ENCODE data around the gene ATP2A3. TPM values are rescaled to one million over a fixed set of nuclear protein-coding genes. Genes with fewer than 3 reads are reported as not detected.

ATP2A3 gene
- total and polyA plus RNA-seq, 2 donors (not counting 3 experiments of a cell fraction or from before 2014, with no cell fraction given), result 0.37 to 0.55 TPM

GRCh38 chr17:3951003-3951402, 13.2 kb downstream of the ATP2A3 start:
- TF ChIP-seq MAX (IDR thresholded peaks at IDR 0.05; ENCODE audit: insufficient read depth, insufficient read length), result no peak
- no peak for TF ChIP-seq EZH2 (IDR thresholded peaks at IDR 0.05; ENCODE audit: borderline replicate concordance, low read depth, low read length, severe bottlenecking)
- TF ChIP-seq GATA2 (IDR thresholded peaks at IDR 0.05; ENCODE audit: insufficient read depth, insufficient read length, low read depth, low read length), result no peak
- no peak for TF ChIP-seq CTCF (IDR thresholded peaks at IDR 0.05; ENCODE audit: extremely low read depth in 1 of 2, insufficient read depth in 1 of 2, low read depth in 1 of 2, low read length in 2 of 2)
- TF ChIP-seq MYC (IDR thresholded peaks at IDR 0.05; ENCODE audit: low read depth, low read length), result no peak
- TF ChIP-seq FOS (IDR thresholded peaks at IDR 0.05; ENCODE audit: borderline replicate concordance, insufficient read depth, low read length), result no peak
- TF ChIP-seq POLR2A (IDR thresholded peaks at IDR 0.05; ENCODE audit: low read depth, low read length), result no peak
- TF ChIP-seq JUN (IDR thresholded peaks at IDR 0.05; ENCODE audit: borderline replicate concordance, insufficient read depth, insufficient read length, low read depth), result no peak
- no peak for TF ChIP-seq POLR2AphosphoS5 (IDR thresholded peaks at IDR 0.05; ENCODE audit: insufficient read depth, low read depth, low read length)
- Histone ChIP-seq H4K20me1 (replicated peaks; ENCODE audit: control insufficient read depth, extremely low read depth, insufficient read depth, low read length) (no peaks in the 10 kb centered on the region), H3K27me3 (ENCODE audit: control insufficient read depth in 2 of 2, insufficient read depth in 2 of 2, low read length in 2 of 2) (no peaks in the 10 kb centered on the region), H3K4me3 (replicated peaks in 1 of 3; ENCODE audit: insufficient read depth in 1 of 3, low read depth in 1 of 3, low read length in 3 of 3) (no peak overlapping the region), H3K27ac (ENCODE audit: insufficient read depth, low read depth, low read length) (no peak overlapping the region), H3K9me1 (replicated peaks; ENCODE audit: control insufficient read depth, extremely low read depth, insufficient read depth, low read length) (no peaks in the 10 kb centered on the region), H3K79me2 (ENCODE audit: control insufficient read depth, insufficient read depth, low read length) (no peaks in the 10 kb centered on the region), H3K4me2 (ENCODE audit: insufficient read depth, low read length) (no peak overlapping the region), H3K9me3 (replicated peaks; ENCODE audit: control insufficient read depth, insufficient read depth, low read length) (no peaks in the 10 kb centered on the region), H3K9ac (replicated peaks; ENCODE audit: extremely low read depth, insufficient read depth, low read length) (no peak overlapping the region), H2AFZ (ENCODE audit: low read depth, low read length) (no peak overlapping the region), H3K36me3 (ENCODE audit: control insufficient read depth in 2 of 2, extremely low read depth in 1 of 2, insufficient read depth in 2 of 2, low read length in 2 of 2) (no peaks in the 10 kb centered on the region), H3K4me1 (ENCODE audit: control insufficient read depth, extremely low read depth, insufficient read depth, low read length) (no peaks in the 10 kb centered on the region)
- no peak for DNase-seq (ENCODE audit: low read depth, low spot score)
- BruUV-seq (replicated peaks), result no TSS peak
- intact Hi-C loops (cut with micrococcal nuclease), result no loop called here
- POLR2A ChIA-PET, result no interaction called here
- dilution Hi-C loops (cut with MboI; ENCODE audit: extremely low pct_ligation_motif_present, low sequenced_read_pairs), result no loop called here
- CTCF ChIA-PET, result interaction anchor here (1.1 kb wide), 1 partner anchor 14 kb away, joined by 4 read pairs; no protein-coding TSS in a partner anchor
- no peak for FAIRE-seq
